Fibroblast of lung (primary cell): Measurements from ENCODE around the gene GRIN1. TPM values are rescaled to one million over a fixed set of nuclear protein-coding genes. Genes with fewer than 3 reads are reported as not detected.
A peak's percentile ranks its signal among the peaks of the same experiment; 100 is the strongest.

Experiments used
- DNase-seq, 2 donors: peaks; one replicate each; pipeline versions ENCODE4 v3.0.0 to v3.0.0-alpha.2; 2010; ENCODE audit warnings: low read depth in 2 of 2
- H2AFZ ChIP-seq: 2 replicates; pipeline ENCODE4 v1.5.1; 2012; ENCODE audit warnings: low read length, control low read depth, inconsistent platforms
- H3K27ac ChIP-seq: 2 replicates; pipeline ENCODE4 v1.5.1; 2011; ENCODE audit warnings: low read length, control low read depth; ENCODE audit not compliant: insufficient read depth
- H3K27me3 ChIP-seq: 2 replicates; pipeline ENCODE4 v1.5.1; 2011; ENCODE audit warnings: mild to moderate bottlenecking, low read length; ENCODE audit not compliant: control insufficient read depth, insufficient read depth
- H3K36me3 ChIP-seq: 2 replicates; pipeline ENCODE4 v1.5.1; 2011; ENCODE audit warnings: low read length; ENCODE audit not compliant: control insufficient read depth, insufficient read depth
- H3K4me1 ChIP-seq: 2 replicates; pipeline ENCODE4 v1.5.1; 2011; ENCODE audit warnings: low read length; ENCODE audit not compliant: control insufficient read depth, insufficient read depth; ENCODE audit errors: extremely low read depth
- H3K4me2 ChIP-seq: 2 replicates; pipeline ENCODE4 v1.5.1; 2011; ENCODE audit warnings: low read length, control low read depth; ENCODE audit not compliant: insufficient read depth; ENCODE audit errors: extremely low read depth
- H3K4me3 ChIP-seq, 4 experiments: fragments of 200-600 bp in 1 of 4; sonication (generic) in 1 of 4; replicated peaks in 1 of 4; 2 replicates each; pipeline ENCODE4 v1.5.1; 2011 to 2016; ENCODE audit warnings: low read length in 4 of 4, low read depth in 3 of 4, mild to moderate bottlenecking in 3 of 4, control low read depth in 2 of 4, inconsistent platforms in 1 of 4, mixed read lengths in 1 of 4; ENCODE audit not compliant: insufficient read depth in 1 of 4; ENCODE audit errors: control extremely low read depth in 1 of 4
- H3K79me2 ChIP-seq: 2 replicates; pipeline ENCODE4 v1.5.1; 2012; ENCODE audit warnings: mild to moderate bottlenecking, low read length, inconsistent platforms; ENCODE audit not compliant: control insufficient read depth, insufficient read depth
- H3K9ac ChIP-seq: 2 replicates; pipeline ENCODE4 v1.5.1; 2011; ENCODE audit warnings: mild to moderate bottlenecking, low read length, control low read depth; ENCODE audit not compliant: insufficient read depth
- H3K9me3 ChIP-seq: 2 replicates; pipeline ENCODE4 v1.5.1; 2012; ENCODE audit warnings: low read depth, low read length; ENCODE audit not compliant: control insufficient read depth, insufficient read depth
- H4K20me1 ChIP-seq: 2 replicates; pipeline ENCODE4 v1.5.1; 2011; ENCODE audit warnings: low read length; ENCODE audit not compliant: control insufficient read depth, insufficient read depth; ENCODE audit errors: extremely low read depth
- CTCF ChIP-seq, 2 donors: IDR thresholded peaks in 1 of 2; conservative IDR thresholded peaks in 1 of 2; 1 replicate in 1 of 2; 2 replicates in 1 of 2; pipeline ENCODE4 v1.5.1; 2011 to 2012; ENCODE audit warnings: low read length in 2 of 2, control low read depth in 1 of 2, inconsistent platforms in 1 of 2, low read depth in 1 of 2, mild to moderate bottlenecking in 1 of 2
- EZH2 ChIP-seq: IDR thresholded peaks from 2 replicates; pipeline ENCODE4 v1.5.1; 2012; ENCODE audit warnings: low read length, control low read depth, mild to moderate bottlenecking; ENCODE audit errors: missing control alignments
- polyA plus RNA-seq, 2 donors: library from polyadenylated mRNA; depleted of rRNA in 1 of 2; stranded (reverse) in 1 of 2; unstranded in 1 of 2; fragments of >200 nt; gene quantifications; 2 replicates each; pipeline ENCODE4 v1.2.1, GENCODE V29; 2011 to 2012; ENCODE audit warnings: missing spikeins in 1 of 2
- total RNA-seq: library from RNA; depleted of rRNA; stranded (reverse); fragments of >200 nt; gene quantifications from 2 replicates; pipeline ENCODE4 v1.2.1, GENCODE V29; 2014

GRIN1 gene
- total and polyA plus RNA-seq, 2 donors (not counting 1 experiment from before 2014, with no cell fraction given): under 0.01 to 0.08 TPM

GRCh38 chr9:137156567-137157375 is 17.8 kb downstream of the GRIN1 start:
- Histone ChIP-seq H2AFZ (peak overlapping the region; percentile 43), H3K9ac (peak overlapping the region; percentile 42), H3K27ac (no peak overlapping the region), H3K9me3 (no peaks in the 10 kb centered on the region), H3K4me1 (no peaks in the 10 kb centered on the region), H3K79me2 (no peaks in the 10 kb centered on the region), H3K4me2 (peak overlapping the region; percentile 62), H4K20me1 (no peaks in the 10 kb centered on the region), H3K4me3 (peak overlapping the region in 2 of 4 experiments; percentile 33 to 37), H3K36me3 (no peaks in the 10 kb centered on the region), H3K27me3 (peaks cover 23% of the 10 kb centered on the region)
- peak in 1 of 2 donors; percentile 44 for DNase-seq
- no peak for TF ChIP-seq EZH2
- TF ChIP-seq CTCF (conservative IDR thresholded peaks at IDR 0.05 in 1 of 2, IDR thresholded peaks at IDR 0.05 in 1 of 2; ENCODE audit: low read depth in 1 of 2, low read length in 2 of 2): no peak

GRCh38 chr9:137157618-137158415 is 18.9 kb downstream of the GRIN1 start:
- no peaks in the 10 kb centered on the region for H3K36me3 ChIP-seq
- H4K20me1 ChIP-seq: no peaks in the 10 kb centered on the region
- no peaks in the 10 kb centered on the region for H3K4me1 ChIP-seq
- no peak for TF ChIP-seq EZH2
- TF ChIP-seq CTCF (conservative IDR thresholded peaks at IDR 0.05 in 1 of 2, IDR thresholded peaks at IDR 0.05 in 1 of 2; ENCODE audit: low read depth in 1 of 2, low read length in 2 of 2): no peak
- no peak overlapping the region for H3K4me2 ChIP-seq
- DNase-seq: no peak
- peaks cover 26% of the 10 kb centered on the region for H3K27me3 ChIP-seq
- H3K4me3 ChIP-seq: no peak overlapping the region
- H3K27ac ChIP-seq: no peak overlapping the region
- H3K79me2 ChIP-seq: no peaks in the 10 kb centered on the region
- H3K9me3 ChIP-seq: no peaks in the 10 kb centered on the region
- H2AFZ ChIP-seq: no peak overlapping the region
- H3K9ac ChIP-seq: no peak overlapping the region

GRCh38 chr9:137158625-137159024 is 19.7 kb downstream of the GRIN1 start:
- no peak overlapping the region for H3K9ac ChIP-seq
- H2AFZ ChIP-seq: no peak overlapping the region
- no peak for TF ChIP-seq CTCF (conservative IDR thresholded peaks at IDR 0.05 in 1 of 2, IDR thresholded peaks at IDR 0.05 in 1 of 2; ENCODE audit: low read depth in 1 of 2, low read length in 2 of 2)
- H3K4me3 ChIP-seq: no peak overlapping the region
- H3K79me2 ChIP-seq: no peaks in the 10 kb centered on the region
- no peaks in the 10 kb centered on the region for H4K20me1 ChIP-seq
- H3K27ac ChIP-seq: no peak overlapping the region
- H3K36me3 ChIP-seq: no peaks in the 10 kb centered on the region
- H3K27me3 ChIP-seq: peaks cover 32% of the 10 kb centered on the region
- no peaks in the 10 kb centered on the region for H3K9me3 ChIP-seq
- H3K4me1 ChIP-seq: no peaks in the 10 kb centered on the region
- DNase-seq: no peak
- no peak overlapping the region for H3K4me2 ChIP-seq
